Myocyte (in vitro differentiated cells): ENCODE results near the gene MYG1. TPM values are rescaled to one million over a fixed set of nuclear protein-coding genes. Genes with fewer than 3 reads are reported as not detected.

ENCODE experiments used
- DNase-seq: peaks from one replicate; pipeline ENCODE4 v3.0.0-alpha.2; 2012; ENCODE audit warnings: low read depth
- total RNA-seq: library from RNA; depleted of rRNA; stranded (reverse); fragments of >200 nt; gene quantifications from 2 replicates; pipeline ENCODE4 v1.2.3, GENCODE V29; 2014

MYG1 gene
- total RNA-seq, 1 donor from 2014 or later, result 40.9 TPM

DNA sequence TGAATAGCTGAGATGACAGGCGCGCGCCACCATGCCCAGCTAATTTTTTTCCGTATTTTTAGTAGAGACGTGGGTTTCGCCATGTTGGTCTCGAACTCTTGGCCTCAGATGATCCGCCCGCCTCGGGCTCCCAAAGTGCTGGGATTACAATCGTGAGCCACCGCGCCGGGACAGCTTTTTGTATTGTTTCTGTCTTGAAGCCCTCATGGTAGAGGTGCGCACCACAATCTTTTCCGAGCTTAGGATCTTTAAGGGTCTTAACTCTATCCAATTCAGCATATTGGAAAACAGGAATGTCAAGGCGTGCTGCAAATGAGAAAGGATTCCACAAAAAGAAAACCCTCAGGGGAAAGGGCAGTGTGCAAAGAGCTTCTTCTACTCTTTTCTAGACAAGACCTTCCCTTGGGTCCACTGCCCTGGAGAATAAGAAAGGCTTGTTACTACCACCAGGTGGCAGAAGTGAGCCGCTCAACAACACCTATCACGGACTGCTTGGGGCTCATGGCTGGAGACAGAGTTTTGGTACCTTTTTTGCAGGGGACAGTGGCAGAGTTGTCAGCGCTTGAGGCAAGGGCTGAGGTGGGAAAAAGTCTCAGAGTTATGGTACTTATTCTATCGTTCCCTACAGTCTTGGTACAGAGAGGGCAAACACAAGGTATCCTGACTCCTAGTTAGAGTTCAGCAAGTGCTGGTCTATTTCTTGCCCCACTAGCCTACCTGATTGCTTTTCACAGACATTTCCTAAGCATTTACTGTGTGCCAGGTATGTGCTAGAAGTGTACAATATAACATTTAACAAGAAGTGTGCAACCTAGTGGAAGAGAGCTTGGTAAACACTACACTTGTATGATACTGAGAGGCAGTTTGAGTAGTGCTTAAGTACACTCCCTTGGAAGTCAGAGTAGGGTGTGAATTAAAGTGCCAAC lies 53.1 kb downstream of the MYG1 start:
- peak; percentile 86 for DNase-seq

DNA sequence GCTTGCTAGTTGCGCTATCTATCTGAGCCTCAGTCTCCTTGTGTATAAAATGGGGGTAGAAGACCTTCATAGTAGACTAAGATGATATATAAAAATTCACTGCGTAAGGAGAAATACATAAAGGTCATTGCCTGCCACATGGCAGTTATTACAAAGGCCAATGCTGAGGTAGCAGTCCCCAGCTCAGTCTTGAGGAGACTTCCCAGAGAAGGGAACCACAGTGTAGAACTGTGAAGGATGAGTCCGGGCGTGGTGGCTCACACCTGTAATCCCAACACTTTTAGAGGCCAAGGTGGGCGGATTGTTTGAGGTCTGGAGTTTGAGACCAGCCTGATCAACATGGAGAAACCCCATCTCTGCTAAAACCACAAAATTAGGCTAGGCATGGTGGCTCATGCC lies 53.8 kb downstream of the MYG1 start:
- no peak for DNase-seq

DNA sequence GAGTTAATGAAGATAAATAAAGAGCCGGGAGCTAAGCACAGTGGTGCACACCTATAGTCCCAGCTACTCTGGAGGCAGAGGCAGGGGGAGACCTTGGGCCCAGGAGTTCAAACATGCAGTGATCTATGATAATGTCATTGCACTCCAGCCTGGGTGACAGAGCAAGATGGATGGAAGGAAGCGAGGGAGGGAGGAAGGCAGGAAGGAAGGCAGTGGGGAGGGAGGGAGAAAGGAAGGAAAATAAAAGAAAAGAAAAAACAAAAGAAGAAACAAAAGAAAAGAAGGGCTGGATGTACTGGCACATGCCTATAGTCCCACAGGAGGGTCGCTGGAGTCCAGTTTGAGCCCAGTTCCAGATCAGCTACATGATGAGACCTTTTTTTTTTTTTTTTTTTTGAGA lies 55.6 kb downstream of the MYG1 start:
- DNase-seq, result no peak

Other genes starting within 250 kb of the MYG1 start
- 43.8 and 59.8 TPM in 2 replicates for gene TNS2, start 249.6 kb upstream of the MYG1 start, total RNA-seq
- 25.7 and 35.7 TPM in 2 replicates for gene SPRYD3, start 220.3 kb upstream of the MYG1 start, total RNA-seq
- gene IGFBP6, start 202.0 kb upstream of the MYG1 start, total RNA-seq, result 42.5 and 49.8 TPM in 2 replicates
- gene SOAT2, start 196.2 kb upstream of the MYG1 start, total RNA-seq, result not detected in 2 replicates
- gene ZNF740, start 119.0 kb upstream of the MYG1 start, total RNA-seq, result 7.4 and 9.2 TPM in 2 replicates
- 5.6 and 15.5 TPM in 2 replicates for gene CSAD, start 118.8 kb upstream of the MYG1 start, total RNA-seq
- gene ITGB7, start 92.4 kb upstream of the MYG1 start, total RNA-seq, result 0.16 and 0.32 TPM in 2 replicates
- gene RARG, start 67.5 kb upstream of the MYG1 start, total RNA-seq, result 15.4 and 22.7 TPM in 2 replicates
- gene ESPL1, start 31.4 kb upstream of the MYG1 start, total RNA-seq, result 0.36 and 0.53 TPM in 2 replicates
- gene PFDN5, start 4.2 kb upstream of the MYG1 start, total RNA-seq, result 253 and 294 TPM in 2 replicates
- gene AAAS, start 21.9 kb downstream of the MYG1 start, total RNA-seq, result 63.6 and 74.1 TPM in 2 replicates
- gene SP7, start 36.7 kb downstream of the MYG1 start, total RNA-seq, result not detected in 2 replicates
- 28.9 and 35.6 TPM in 2 replicates for gene SP1, start 80.5 kb downstream of the MYG1 start, total RNA-seq
- gene AMHR2, start 124.2 kb downstream of the MYG1 start, total RNA-seq, result not detected in 2 replicates
- 45.8 and 48.3 TPM in 2 replicates for gene PRR13, start 142.0 kb downstream of the MYG1 start, total RNA-seq
- 141 and 158 TPM in 2 replicates for gene PCBP2, start 152.4 kb downstream of the MYG1 start, total RNA-seq
- gene MAP3K12, start 199.8 kb downstream of the MYG1 start, total RNA-seq, result 17.0 and 25.5 TPM in 2 replicates
- 23.7 and 30.0 TPM in 2 replicates for gene TARBP2, start 201.6 kb downstream of the MYG1 start, total RNA-seq
- not detected in 2 replicates for gene NPFF, start 207.8 kb downstream of the MYG1 start, total RNA-seq